GM12878 (cell line): ENCODE data around the gene PEX11B. TPM values are rescaled to one million over a fixed set of nuclear protein-coding genes. Genes with fewer than 3 reads are reported as not detected.
"Not testable (repeated sequence)": the region's sequence is repeated elsewhere in the genome, so short reads cannot be mapped to it uniquely, and the experiment has no call there.

Source experiments
- ATAC-seq: fragments of 200-7000 bp; cut with Tn5 transposase; 3 replicates; pipeline ENCODE4 v1.9.1; 2020; ENCODE audit warnings: mild to moderate bottlenecking, moderate library complexity
- BruUV-seq: library from RNA; stranded (reverse); fragments of 400-500 nt; replicated peaks from 2 replicates; lab custom pipeline; 2021; lab: Mats Ljungman, UMichigan
- CTCF ChIA-PET: fragments of 300-600 bp; sonication (Branson Sonifier 250); formaldehyde crosslinking; extraction: SDS; loops from one replicate; lab custom pipeline; 2021; ENCODE audit warnings: inconsistent platforms; lab: Yijun Ruan, JAX
- POLR2A ChIA-PET: fragments of 350-600 bp; formaldehyde crosslinking; extraction: SDS; loops from one replicate; lab custom pipeline; 2021; ENCODE audit warnings: inconsistent platforms; lab: Charles Lee
- RAD21 ChIA-PET: fragments of 300-600 bp; sonication (Branson Sonifier 250); formaldehyde crosslinking; loops from one replicate; lab custom pipeline; 2023; ENCODE audit warnings: antibody characterized with exemption; ENCODE audit not compliant: unreplicated experiment; lab: Charles Lee
- SMC1A ChIA-PET: fragments of 300-600 bp; sonication (Branson Sonifier 250); formaldehyde crosslinking; loops from one replicate; lab custom pipeline; 2023; ENCODE audit not compliant: unreplicated experiment, uncharacterized antibody; lab: Charles Lee
- DNase-seq: peaks from one replicate; pipeline ENCODE4 v3.0.0-alpha.2; 2011; ENCODE audit warnings: low read depth, low spot score
- FAIRE-seq: peaks from 3 replicates; lab custom pipeline; 2011; peaks lifted over from hg19 to GRCh38; lab: Jason Lieb, UNC
- H2AFZ ChIP-seq: 2 replicates; pipeline ENCODE4 v1.6.0; 2011; ENCODE audit warnings: low read depth, low read length, control low read depth; ENCODE audit not compliant: control insufficient read depth
- H3K27ac ChIP-seq: 2 replicates; pipeline ENCODE4 v1.5.1; 2011; ENCODE audit warnings: control low read depth; ENCODE audit not compliant: control insufficient read depth, insufficient read depth
- H3K27me3 ChIP-seq, 2 experiments: replicated peaks in 1 of 2; 2 replicates each; pipeline versions ENCODE4 v1.6.0 to v1.6.1; 2011; ENCODE audit warnings: low read length in 1 of 2; ENCODE audit not compliant: control insufficient read depth in 2 of 2, insufficient read depth in 2 of 2
- H3K36me3 ChIP-seq, 2 experiments: 2 replicates each; pipeline ENCODE4 v1.5.1; 2011; ENCODE audit warnings: low read length in 1 of 2; ENCODE audit not compliant: control insufficient read depth in 2 of 2, insufficient read depth in 2 of 2
- H3K4me1 ChIP-seq: 2 replicates; pipeline ENCODE4 v1.6.1; 2011; ENCODE audit warnings: mild to moderate bottlenecking, low read length, moderate library complexity, mixed read lengths; ENCODE audit not compliant: control insufficient read depth, insufficient read depth
- H3K4me2 ChIP-seq: 2 replicates; pipeline ENCODE4 v1.6.0; 2011; ENCODE audit warnings: control low read depth; ENCODE audit not compliant: control insufficient read depth, insufficient read depth
- H3K4me3 ChIP-seq: fragments of 200-600 bp; sonication (generic); 2 replicates; pipeline ENCODE4 v1.5.1; 2016
- H3K79me2 ChIP-seq: 2 replicates; pipeline ENCODE4 v1.6.0; 2011; ENCODE audit warnings: low read length; ENCODE audit not compliant: control insufficient read depth, insufficient read depth
- H3K9ac ChIP-seq: 2 replicates; pipeline ENCODE4 v1.8.0; 2011; ENCODE audit warnings: low read length, control low read depth, mixed read lengths; ENCODE audit not compliant: control insufficient read depth, insufficient read depth
- H3K9me3 ChIP-seq: replicated peaks from 3 replicates; pipeline ENCODE4 v1.5.1; 2011; ENCODE audit warnings: mild to moderate bottlenecking, low read length; ENCODE audit not compliant: control insufficient read depth, insufficient read depth
- H4K20me1 ChIP-seq: 2 replicates; pipeline ENCODE4 v1.6.0; 2011; ENCODE audit not compliant: control insufficient read depth, insufficient read depth
- EZH2 ChIP-seq: IDR thresholded peaks from 2 replicates; pipeline ENCODE4 v1.6.1; 2012; ENCODE audit warnings: low read depth, mild to moderate bottlenecking, control low read depth, inconsistent platforms, low read length, borderline replicate concordance; ENCODE audit not compliant: control insufficient read depth
- GATAD2B ChIP-seq: fragments of 450-650 bp; conservative IDR thresholded peaks from 2 replicates; pipeline ENCODE4 v1.6.1; 2017; ENCODE audit warnings: low read depth, mild to moderate bottlenecking, moderate library complexity
- HDGF ChIP-seq: fragments of 450-650 bp; IDR thresholded peaks from 2 replicates; pipeline ENCODE4 v1.6.1; 2016; ENCODE audit warnings: antibody characterized with exemption
- IKZF2 ChIP-seq, 2 experiments: fragments of 450-650 bp; IDR thresholded peaks; 2 replicates each; pipeline ENCODE4 v1.6.1; 2017; ENCODE audit warnings: mild to moderate bottlenecking in 2 of 2, moderate library complexity in 2 of 2
- JUNB ChIP-seq: IDR thresholded peaks from 2 replicates; pipeline ENCODE4 v1.6.1; 2016; ENCODE audit warnings: antibody characterized with exemption, mild to moderate bottlenecking
- KAT2A ChIP-seq: conservative IDR thresholded peaks from 2 replicates; pipeline ENCODE4 v1.6.1; 2011; ENCODE audit warnings: low read depth, low read length; ENCODE audit not compliant: control insufficient read depth
- PBX3 ChIP-seq: IDR thresholded peaks from 2 replicates; pipeline ENCODE4 v1.6.1; 2011; ENCODE audit warnings: mild to moderate bottlenecking, low read depth, low read length, moderate library complexity; ENCODE audit not compliant: insufficient replicate concordance
- RCOR1 ChIP-seq: conservative IDR thresholded peaks from 2 replicates; pipeline ENCODE4 v1.6.1; 2012; ENCODE audit warnings: low read depth, low read length, improper control_type of control experiment
- SUPT20H ChIP-seq: IDR thresholded peaks from 2 replicates; pipeline ENCODE4 v1.6.1; 2011; ENCODE audit warnings: low read depth, mild to moderate bottlenecking, low read length, moderate library complexity, borderline replicate concordance; ENCODE audit not compliant: control insufficient read depth
- USF1 ChIP-seq: IDR thresholded peaks from 2 replicates; pipeline ENCODE4 v1.6.1; 2011; ENCODE audit warnings: borderline replicate concordance, low read depth, mild to moderate bottlenecking, moderate library complexity, mixed read lengths, low read length; ENCODE audit not compliant: insufficient read depth; ENCODE audit errors: extremely low read length
- ZSCAN29 ChIP-seq: fragments of 450-650 bp; IDR thresholded peaks from 2 replicates; pipeline ENCODE4 v1.6.1; 2017; ENCODE audit warnings: mild to moderate bottlenecking, moderate library complexity
- WGBS: methylation state at CpG from one replicate; pipeline ENCODE4 v1.1.6; 2016; ENCODE audit warnings: low lambda C conversion rate; ENCODE audit not compliant: insufficient replicate concordance, insufficient coverage; ENCODE audit errors: missing lambda C conversion rate; 5-methylcytosine and 5-hydroxymethylcytosine counted together
- in situ Hi-C: fragments of 300-500 bp; cut with MboI; formaldehyde crosslinking; loops from 9 replicates; pipeline ENCODE4 v1.14.3; 2018; ENCODE audit warnings: mixed read lengths
- intact Hi-C: fragments of 100-400 bp; cut with micrococcal nuclease; formaldehyde crosslinking; loops from one replicate; pipeline ENCODE4 v1.14.2; 2022; ENCODE audit not compliant: unreplicated experiment
- polyA plus RNA-seq, 11 experiments: library from polyadenylated mRNA; depleted of rRNA in 4 of 11; unstranded in 6 of 11; stranded (reverse) in 5 of 11; fragments of >200 nt; fragmentation: Nextera tagmentation in 4 of 11; fragmentation: Illumina TruSeq in 1 of 11; extraction: Ambion mirVana in 4 of 11; extraction: Trizol in 1 of 11; gene quantifications; 1 replicate in 1 of 11; 2 replicates in 10 of 11; pipeline versions ENCODE4 v1.2.1 to v1.2.3, GENCODE V29; 2011 to 2016; ENCODE audit warnings: inconsistent platforms in 2 of 11, missing spikeins in 2 of 11, low read depth in 1 of 11
- total RNA-seq, 4 experiments: library from RNA; depleted of rRNA in 3 of 4; stranded (reverse); fragments of >200 nt in 3 of 4; fragmentation: Illumina TruSeq in 1 of 4; extraction: Trizol in 1 of 4; gene quantifications; 2 replicates each; pipeline versions ENCODE4 v1.2.1 to v1.2.3, GENCODE V29; 2013 to 2021
- TF ChIP-seq, protein P1 (sequence below): fragments of 450-650 bp; IDR thresholded peaks from 2 replicates; pipeline ENCODE4 v1.6.1; 2018; ENCODE audit warnings: mild to moderate bottlenecking, low read depth, moderate library complexity; ENCODE audit not compliant: partially characterized antibody

PEX11B gene
- total and polyA plus RNA-seq, 10 of the 15 experiments (the other 5 are each of a cell fraction or from before 2014, with no cell fraction given), result 24.9 to 129 (median 40.7) TPM

- TF ChIP-seq, protein P1, sequence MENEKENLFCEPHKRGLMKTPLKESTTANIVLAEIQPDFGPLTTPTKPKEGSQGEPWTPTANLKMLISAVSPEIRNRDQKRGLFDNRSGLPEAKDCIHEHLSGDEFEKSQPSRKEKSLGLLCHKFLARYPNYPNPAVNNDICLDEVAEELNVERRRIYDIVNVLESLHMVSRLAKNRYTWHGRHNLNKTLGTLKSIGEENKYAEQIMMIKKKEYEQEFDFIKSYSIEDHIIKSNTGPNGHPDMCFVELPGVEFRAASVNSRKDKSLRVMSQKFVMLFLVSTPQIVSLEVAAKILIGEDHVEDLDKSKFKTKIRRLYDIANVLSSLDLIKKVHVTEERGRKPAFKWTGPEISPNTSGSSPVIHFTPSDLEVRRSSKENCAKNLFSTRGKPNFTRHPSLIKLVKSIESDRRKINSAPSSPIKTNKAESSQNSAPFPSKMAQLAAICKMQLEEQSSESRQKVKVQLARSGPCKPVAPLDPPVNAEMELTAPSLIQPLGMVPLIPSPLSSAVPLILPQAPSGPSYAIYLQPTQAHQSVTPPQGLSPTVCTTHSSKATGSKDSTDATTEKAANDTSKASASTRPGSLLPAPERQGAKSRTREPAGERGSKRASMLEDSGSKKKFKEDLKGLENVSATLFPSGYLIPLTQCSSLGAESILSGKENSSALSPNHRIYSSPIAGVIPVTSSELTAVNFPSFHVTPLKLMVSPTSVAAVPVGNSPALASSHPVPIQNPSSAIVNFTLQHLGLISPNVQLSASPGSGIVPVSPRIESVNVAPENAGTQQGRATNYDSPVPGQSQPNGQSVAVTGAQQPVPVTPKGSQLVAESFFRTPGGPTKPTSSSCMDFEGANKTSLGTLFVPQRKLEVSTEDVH, result no peak
- no peak for TF ChIP-seq ZSCAN29
- no peak for TF ChIP-seq PBX3
- no peak for TF ChIP-seq IKZF2 (IDR thresholded peaks at IDR 0.05)
- no peak for TF ChIP-seq GATAD2B
- TF ChIP-seq KAT2A, result no peak
- no peak for TF ChIP-seq EZH2
- no peak for TF ChIP-seq JUNB
- no peak for TF ChIP-seq USF1
- TF ChIP-seq SUPT20H, result no peak
- no peak for TF ChIP-seq HDGF
- no peak for TF ChIP-seq RCOR1
- TF ChIP-seq, all 136 proteins: peak for 0
Measured at GRCh38 chr1:145922266-145922665, 3.7 kb upstream of the PEX11B start (continued).

GRCh38 chr1:145920297-145920696 lies 1.8 kb upstream of the PEX11B start:
- BruUV-seq, in situ Hi-C loops: not testable (repeated sequence)

More at GRCh38 chr1:145920297-145920696, 1.8 kb upstream of the PEX11B start:
- Histone ChIP-seq H3K4me1 (peaks cover 13% of the 10 kb centered on the region), H3K4me3 (peak overlapping the region; percentile 97; the same call in 1 of the 2 replicates), H3K79me2 (peaks cover 12% of the 10 kb centered on the region), H3K4me2 (peak overlapping the region; percentile 100)
- intact Hi-C loops, DNase-seq, H3K9me3 ChIP-seq, H3K36me3 ChIP-seq, FAIRE-seq, H2AFZ ChIP-seq, H3K27ac ChIP-seq, SMC1A ChIA-PET, ATAC-seq, H3K27me3 ChIP-seq, H4K20me1 ChIP-seq, H3K9ac ChIP-seq, POLR2A ChIA-PET: not testable (repeated sequence)
- ChIA-PET CTCF (interaction anchor here (0.6 kb wide), 1 partner anchor 38 kb away, joined by 3 read pairs; the partner anchor contains the start of gene LIX1L), RAD21 (interaction anchor here (1.1 kb wide), 1 partner anchor 44 kb away, joined by 3 read pairs; the partner anchor contains the start of genes ANKRD34A and POLR3GL)
- 94% methylated on average over 3 of the region's 4 CpGs for WGBS
